ENCODE results near the gene RGS3. TPM values are rescaled to one million over a fixed set of nuclear protein-coding genes. Genes with fewer than 3 reads are reported as not detected.

The RGS3 gene
- polyA plus RNA-seq, 2 of the 4 experiments (the other 2 are of a cell fraction), result 19.6 to 22.9 TPM

GRCh38 chr9:113476511-113476916 is 13.0 kb downstream of the RGS3 start:
- Histone ChIP-seq H3K9me3 (no peaks in the 10 kb centered on the region; the same call in 2 of the 3 replicates), H3K4me1 (no peaks in the 10 kb centered on the region), H3K4me2 (no peak overlapping the region), H3K4me3 (no peak overlapping the region), H3K27ac (no peak overlapping the region)
- ATAC-seq (no peak), FAIRE-seq (no peak), DNase-seq (ENCODE audit: low read depth in 1 of 2, low spot score in 1 of 2) (no peak)
- ChIA-PET POLR2A (no interaction called here), CTCF (interaction anchor here (1.0 to 1.8 kb wide), 3 partner anchors 16 to 181 kb away, joined by 3 to 9 read pairs (median 4); no protein-coding TSS in a partner anchor)
- 89% methylated on average over 2 of the region's 4 CpGs for WGBS (ENCODE audit: missing lambda C conversion rate)
- TF ChIP-seq CHD2 (IDR thresholded peaks at IDR 0.05; ENCODE audit: low read length, partially characterized antibody) (no peak), MAFK (IDR thresholded peaks at IDR 0.05; ENCODE audit: partially characterized antibody) (no peak), PHF8 (IDR thresholded peaks at IDR 0.05; ENCODE audit: borderline replicate concordance, low read depth) (no peak), RARB (CRISPR knock-in tag; IDR thresholded peaks at IDR 0.05) (no peak), FOSL2 (IDR thresholded peaks at IDR 0.05) (no peak), FOSL2 (CRISPR knock-in tag; IDR thresholded peaks at IDR 0.05) (no peak), KDM1A (IDR thresholded peaks at IDR 0.05; ENCODE audit: low read depth) (no peak), MYC (IDR thresholded peaks at IDR 0.05; ENCODE audit: borderline replicate concordance, low read length) (no peak), EP300 (IDR thresholded peaks at IDR 0.05) (no peak), HDAC2 (IDR thresholded peaks at IDR 0.05) (no peak), EHF (CRISPR knock-in tag; IDR thresholded peaks at IDR 0.05) (no peak), HOXB13 (CRISPR knock-in tag; IDR thresholded peaks at IDR 0.05; ENCODE audit: low read depth) (no peak), JUNB (IDR thresholded peaks at IDR 0.05) (no peak), NFE2L2 (conservative IDR thresholded peaks at IDR 0.05; ENCODE audit: low read length) (no peak), ZNF302 (CRISPR knock-in tag; IDR thresholded peaks at IDR 0.05) (no peak), ZC3H11A (IDR thresholded peaks at IDR 0.05) (no peak), EHMT2 (IDR thresholded peaks at IDR 0.05; ENCODE audit: low read depth) (no peak), HOXB5 (CRISPR knock-in tag; IDR thresholded peaks at IDR 0.05) (no peak), KDM5A (IDR thresholded peaks at IDR 0.05) (no peak), MAZ (IDR thresholded peaks at IDR 0.05; ENCODE audit: borderline replicate concordance, low read depth, low read length) (no peak), CEBPB (IDR thresholded peaks at IDR 0.05) (no peak)

GRCh38 chr9:113477058-113477457 is 13.5 kb downstream of the RGS3 start:
- H3K4me2 ChIP-seq, result no peak overlapping the region
- CTCF ChIA-PET, result interaction anchor here (0.6 to 1.8 kb wide), 6 partner anchors 8 to 181 kb away, joined by 3 to 9 read pairs (median 3); no protein-coding TSS in a partner anchor
- H3K4me1 ChIP-seq, result no peaks in the 10 kb centered on the region
- FAIRE-seq (no peak), DNase-seq (ENCODE audit: low read depth in 1 of 2, low spot score in 1 of 2) (no peak), ATAC-seq (no peak)
- POLR2A ChIA-PET, result no interaction called here
- WGBS (ENCODE audit: missing lambda C conversion rate), result 98% methylated on average over 4 of the region's 4 CpGs
- no peak for TF ChIP-seq CHD2 (IDR thresholded peaks at IDR 0.05; ENCODE audit: low read length, partially characterized antibody)
- TF ChIP-seq HMGXB4 (CRISPR knock-in tag; IDR thresholded peaks at IDR 0.05; ENCODE audit: borderline replicate concordance), result no peak
- no peak for TF ChIP-seq HEYL (CRISPR knock-in tag; IDR thresholded peaks at IDR 0.05)
- no peak for TF ChIP-seq PBX3 (IDR thresholded peaks at IDR 0.05)
- H3K27ac ChIP-seq, result no peak overlapping the region
- no peak overlapping the region for H3K4me3 ChIP-seq
- H3K9me3 ChIP-seq, result no peaks in the 10 kb centered on the region

- Histone ChIP-seq H3K4me1 (no peaks in the 10 kb centered on the region), H3K4me2 (no peak overlapping the region), H3K9me3 (no peaks in the 10 kb centered on the region), H3K4me3 (no peak overlapping the region), H3K27ac (no peak overlapping the region)
- FAIRE-seq (no peak), ATAC-seq (no peak), DNase-seq (ENCODE audit: low read depth in 1 of 2, low spot score in 1 of 2) (no peak)
- 84% methylated on average over 5 of the region's 5 CpGs for WGBS (ENCODE audit: missing lambda C conversion rate)
- TF ChIP-seq EHMT2 (IDR thresholded peaks at IDR 0.05; ENCODE audit: low read depth) (no peak), PHF8 (IDR thresholded peaks at IDR 0.05; ENCODE audit: borderline replicate concordance, low read depth) (no peak), POLR2A (IDR thresholded peaks at IDR 0.05; ENCODE audit: low read length) (no peak), RAD21 (conservative IDR thresholded peaks at IDR 0.05 in 1 of 2, IDR thresholded peaks at IDR 0.05 in 1 of 2) (no peak), ATOH8 (CRISPR knock-in tag; IDR thresholded peaks at IDR 0.05; ENCODE audit: low read depth) (no peak), ZC3H11A (IDR thresholded peaks at IDR 0.05) (no peak), HOXA7 (CRISPR knock-in tag; IDR thresholded peaks at IDR 0.05) (no peak), USF2 (IDR thresholded peaks at IDR 0.05) (no peak)
- ChIA-PET CTCF (interaction anchor here (0.6 to 1.7 kb wide), 7 partner anchors 9 to 204 kb away, joined by 3 to 4 read pairs (median 3); no protein-coding TSS in a partner anchor), POLR2A (no interaction called here)
Observed at GRCh38 chr9:113477661-113478060, 14.1 kb downstream of the RGS3 start.

Data from A549 (cell line).